Measurements from ENCODE around the gene CYP19A1.

Gene CYP19A1

DNA sequence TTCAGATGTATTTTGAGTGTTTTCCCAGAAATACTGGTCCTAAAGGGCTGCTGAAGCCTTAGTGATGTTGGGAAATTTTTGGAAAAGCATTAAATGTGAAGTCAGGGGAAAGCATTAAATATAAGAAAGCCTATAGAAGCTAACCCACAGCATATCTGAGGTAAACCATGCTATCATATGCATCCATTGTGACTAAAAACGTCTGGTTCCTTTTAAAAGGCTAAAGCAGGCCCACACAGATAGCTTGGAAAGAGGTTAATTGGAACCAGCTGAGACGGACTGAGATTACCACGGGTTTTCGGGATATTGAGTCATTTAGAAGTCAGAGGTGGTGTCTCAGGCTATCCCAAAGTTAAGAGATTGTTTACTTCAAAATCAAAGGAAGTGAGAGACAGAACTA is 78.2 kb downstream of the CYP19A1 start:
- H3K27ac ChIP-seq, result no peak overlapping the region
- TF ChIP-seq, protein P1, sequence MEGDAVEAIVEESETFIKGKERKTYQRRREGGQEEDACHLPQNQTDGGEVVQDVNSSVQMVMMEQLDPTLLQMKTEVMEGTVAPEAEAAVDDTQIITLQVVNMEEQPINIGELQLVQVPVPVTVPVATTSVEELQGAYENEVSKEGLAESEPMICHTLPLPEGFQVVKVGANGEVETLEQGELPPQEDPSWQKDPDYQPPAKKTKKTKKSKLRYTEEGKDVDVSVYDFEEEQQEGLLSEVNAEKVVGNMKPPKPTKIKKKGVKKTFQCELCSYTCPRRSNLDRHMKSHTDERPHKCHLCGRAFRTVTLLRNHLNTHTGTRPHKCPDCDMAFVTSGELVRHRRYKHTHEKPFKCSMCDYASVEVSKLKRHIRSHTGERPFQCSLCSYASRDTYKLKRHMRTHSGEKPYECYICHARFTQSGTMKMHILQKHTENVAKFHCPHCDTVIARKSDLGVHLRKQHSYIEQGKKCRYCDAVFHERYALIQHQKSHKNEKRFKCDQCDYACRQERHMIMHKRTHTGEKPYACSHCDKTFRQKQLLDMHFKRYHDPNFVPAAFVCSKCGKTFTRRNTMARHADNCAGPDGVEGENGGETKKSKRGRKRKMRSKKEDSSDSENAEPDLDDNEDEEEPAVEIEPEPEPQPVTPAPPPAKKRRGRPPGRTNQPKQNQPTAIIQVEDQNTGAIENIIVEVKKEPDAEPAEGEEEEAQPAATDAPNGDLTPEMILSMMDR (conservative IDR thresholded peaks at IDR 0.05), result no peak

DNA sequence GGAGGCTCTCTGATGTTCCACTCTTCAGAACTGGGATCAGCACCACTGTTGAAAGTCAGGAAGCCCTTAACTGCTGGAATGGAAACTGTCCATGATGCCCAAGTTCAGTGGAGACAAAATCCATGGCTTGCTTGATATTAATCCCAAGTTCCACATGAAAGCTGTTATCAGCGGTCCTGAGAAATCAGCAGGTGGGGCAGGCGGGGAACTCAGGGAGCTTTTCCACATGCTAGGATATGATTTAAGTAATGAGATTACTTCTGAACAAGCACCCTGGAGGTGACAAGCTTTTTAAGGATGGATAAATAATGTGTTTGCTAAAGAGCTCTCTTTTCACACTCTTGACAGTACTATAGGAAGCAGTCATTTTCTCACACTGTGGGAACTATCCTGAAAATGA is 82.9 kb downstream of the CYP19A1 start:
- TF ChIP-seq, protein P1 (conservative IDR thresholded peaks at IDR 0.05), result no peak
- H3K27ac ChIP-seq, result no peak overlapping the region

DNA sequence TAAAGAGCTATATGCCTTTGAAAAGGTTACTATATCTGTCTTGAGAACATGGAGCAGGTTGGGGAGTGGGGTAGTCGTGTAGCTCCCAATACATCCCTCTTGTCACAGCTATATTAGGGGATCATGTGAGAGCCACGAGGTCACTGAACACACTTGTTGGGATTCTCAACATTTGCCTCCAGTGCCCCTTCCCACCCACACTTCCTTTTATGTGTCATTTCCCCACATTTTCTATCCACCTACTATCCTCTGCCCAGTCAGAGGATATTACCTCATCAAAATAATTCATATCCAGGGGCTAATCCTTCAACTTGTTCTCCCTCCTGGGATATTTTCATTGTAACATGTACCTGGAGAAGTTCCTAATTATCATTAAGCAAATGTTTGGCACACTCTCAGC is 85.0 kb downstream of the CYP19A1 start:
- TF ChIP-seq, protein P1 (conservative IDR thresholded peaks at IDR 0.05), result no peak
- H3K27ac ChIP-seq, result no peak overlapping the region

DNA sequence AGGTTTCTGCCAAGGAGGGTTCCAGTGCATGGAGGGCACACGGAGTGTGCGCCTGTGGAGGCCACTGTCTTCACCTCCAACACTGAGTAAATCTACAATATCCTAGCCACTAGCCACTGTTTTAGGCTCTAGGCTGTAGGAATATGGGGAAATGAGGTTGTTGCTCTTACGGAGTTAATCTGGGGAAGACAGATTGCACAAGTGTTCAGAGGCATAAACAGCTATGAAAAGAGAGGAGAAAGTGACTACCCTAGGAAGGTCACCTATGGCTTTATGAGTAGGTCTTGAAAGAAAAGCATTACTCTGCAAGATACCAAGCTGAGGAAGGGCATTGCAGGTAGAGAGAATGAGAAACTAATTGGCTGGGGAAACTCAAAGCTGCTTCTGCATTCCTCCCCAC is 85.7 kb downstream of the CYP19A1 start:
- TF ChIP-seq, protein P1 (conservative IDR thresholded peaks at IDR 0.05), result no peak
- no peak overlapping the region for H3K27ac ChIP-seq

DNA sequence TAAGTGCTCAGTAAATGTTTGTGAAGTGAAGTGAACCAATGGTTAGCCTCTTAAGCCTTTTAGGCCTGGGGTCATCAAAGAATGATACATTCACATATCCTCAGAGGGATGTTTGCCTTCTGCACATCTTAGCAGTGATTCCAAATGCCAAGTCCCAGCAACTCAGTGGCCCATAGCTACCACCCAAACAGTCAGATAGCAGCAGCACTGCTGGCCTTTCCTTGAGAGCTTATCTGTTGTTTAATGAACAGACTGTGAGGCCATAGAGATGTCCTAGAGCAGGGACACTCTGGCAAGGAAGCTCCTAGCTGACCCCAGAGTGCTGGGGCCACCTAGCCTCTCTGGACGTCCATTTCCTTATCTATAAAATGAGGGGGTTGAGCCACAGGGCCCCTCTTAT is 86.8 kb downstream of the CYP19A1 start:
- TF ChIP-seq, protein P1 (conservative IDR thresholded peaks at IDR 0.05), result no peak
- no peak overlapping the region for H3K27ac ChIP-seq

DNA sequence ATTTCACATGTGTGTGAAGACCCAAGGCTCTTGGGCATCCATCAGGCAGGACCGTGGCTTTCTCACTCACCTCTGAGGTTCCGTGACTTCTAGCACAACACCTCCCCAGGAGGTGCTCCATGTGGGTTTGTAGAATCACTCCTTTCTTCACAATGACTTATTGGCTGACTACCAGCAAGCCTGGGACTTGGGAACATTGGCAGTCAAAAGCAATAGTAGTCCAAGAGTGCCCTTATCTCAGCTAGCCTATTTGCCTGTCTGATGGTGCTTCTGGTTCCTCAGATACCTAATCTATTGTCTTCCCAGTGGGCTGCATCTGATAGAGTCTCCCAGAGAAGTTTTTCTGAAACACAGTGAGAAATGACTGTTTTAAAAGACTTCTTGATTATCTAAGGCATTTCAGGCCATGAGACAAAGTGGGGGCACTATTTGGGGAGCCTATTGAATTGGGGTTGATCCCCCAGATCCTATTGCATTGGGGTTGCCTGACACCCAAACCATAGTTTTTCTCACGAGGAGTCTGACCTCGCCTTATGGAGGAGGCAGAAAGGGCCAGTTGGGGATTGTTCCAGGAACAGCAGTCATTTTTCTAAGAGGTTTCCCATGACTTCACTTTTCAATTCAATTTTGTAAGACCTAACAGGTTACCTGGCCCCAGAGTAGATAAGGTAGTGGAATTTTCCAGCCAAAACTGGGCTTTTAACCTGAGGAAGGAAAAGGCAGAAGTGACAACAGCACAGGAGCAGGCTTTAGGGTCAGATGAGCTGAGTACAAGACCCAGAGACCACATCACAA is 88.0 kb downstream of the CYP19A1 start:
- no peak overlapping the region for H3K27ac ChIP-seq
- TF ChIP-seq, protein P1 (conservative IDR thresholded peaks at IDR 0.05), result no peak

DNA sequence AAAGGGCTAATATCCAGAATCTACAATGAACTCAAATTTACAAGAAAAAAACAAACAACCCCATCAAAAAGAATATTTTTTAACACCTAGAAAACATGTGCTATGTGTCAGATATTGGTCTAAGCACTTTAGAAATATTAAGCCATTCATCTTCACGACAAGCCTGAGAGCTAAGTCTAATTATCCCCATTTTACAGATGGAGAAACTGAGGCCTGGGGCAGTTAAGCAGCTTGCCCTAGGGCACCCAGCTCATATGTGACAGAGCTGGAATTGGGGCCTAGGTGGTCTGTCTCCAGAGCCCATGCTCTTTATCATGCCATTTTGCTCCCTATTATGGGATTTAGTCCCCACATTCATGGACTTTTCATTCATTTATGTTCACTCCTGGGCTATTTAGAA is 92.8 kb downstream of the CYP19A1 start:
- TF ChIP-seq, protein P1 (conservative IDR thresholded peaks at IDR 0.05), result no peak
- no peak overlapping the region for H3K27ac ChIP-seq
